Right ventricle myocardium superior (tissue), 1 donor: ENCODE results near the gene CUEDC1. TPM values are rescaled to one million over a fixed set of nuclear protein-coding genes. Genes with fewer than 3 reads are reported as not detected.
"Not testable (repeated sequence)": the region's sequence is repeated elsewhere in the genome, so short reads cannot be mapped to it uniquely, and the experiment has no call there.

Experiments used
- ATAC-seq: fragments of 200-7000 bp; cut with Tn5 transposase; one replicate; pipeline ENCODE4 v1.9.1; 2020; ENCODE audit warnings: mild to moderate bottlenecking; ENCODE audit not compliant: poor library complexity
- DNase-seq: peaks from one replicate; pipeline ENCODE4 v3.0.0-alpha.2; 2020
- intact Hi-C: fragments of 100-400 bp; cut with DNase I; formaldehyde crosslinking; loops from one replicate; pipeline ENCODE4 v1.11.2; 2022
- total RNA-seq: library from RNA; stranded (reverse); fragmentation: NEBNext Ultra II Directional; extraction: Animal tissue kit (Norgen Biotek cat#: 25700); gene quantifications from one replicate; pipeline ENCODE4 v1.2.1, GENCODE V29; 2021
- donor health status: DM: no; HTN: yes; CAD: no; lungs with severe emphysema.

Gene CUEDC1
- total RNA-seq, 1 donor from 2014 or later, result 44.6 TPM

DNA sequence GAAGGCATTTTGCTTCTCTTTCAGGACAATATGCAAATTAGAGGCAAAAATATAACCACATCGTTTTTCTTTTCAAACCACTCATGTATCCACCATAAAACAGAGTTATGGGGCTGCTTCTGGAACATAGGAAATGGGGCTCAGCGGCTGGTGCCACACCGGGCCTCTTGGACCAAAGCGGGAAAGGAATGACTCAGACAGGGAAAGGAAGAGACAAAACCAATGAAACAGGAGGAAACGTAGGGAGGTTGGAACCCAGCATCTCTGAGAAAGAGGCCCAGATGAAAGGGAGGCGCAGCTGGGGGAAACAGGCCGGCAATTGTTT lies 28.5 kb downstream of the CUEDC1 start:
- DNase-seq, result no peak
- intact Hi-C loops, result no loop called here
- no peak for ATAC-seq

DNA sequence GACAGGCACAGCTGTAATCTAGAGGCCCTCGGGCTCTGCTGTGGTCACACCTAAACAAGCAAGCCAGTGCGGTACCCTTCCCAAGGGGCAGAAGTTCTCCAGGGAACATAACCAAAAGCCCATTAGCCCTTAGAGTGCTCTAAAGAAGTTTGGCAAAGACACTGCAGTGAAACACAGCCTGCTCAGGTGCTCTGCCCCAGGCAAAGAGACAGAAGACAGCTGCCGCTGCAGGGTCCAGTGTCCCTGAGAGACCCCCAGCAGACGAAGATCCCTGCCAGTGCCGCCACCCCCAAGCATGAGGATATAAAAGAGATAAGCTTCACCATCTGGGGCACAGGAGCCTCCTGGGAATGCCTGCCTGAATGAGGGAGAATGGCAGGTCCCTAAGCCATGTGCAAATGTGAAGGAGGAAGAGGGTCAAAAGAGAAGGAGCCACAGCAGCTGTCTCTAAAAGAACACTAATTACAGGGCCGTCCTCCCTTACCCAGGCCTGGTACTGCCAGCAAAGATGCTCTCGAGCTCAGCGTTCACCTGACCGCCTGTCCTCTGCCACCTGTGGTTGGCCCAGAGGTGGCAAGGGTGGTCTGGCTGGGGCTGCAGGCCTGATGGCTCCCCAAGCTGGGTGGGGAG lies 29.7 kb downstream of the CUEDC1 start:
- DNase-seq, result no peak
- intact Hi-C loops, result no loop called here
- no peak for ATAC-seq

GRCh38 chr17:57924677-57925076 lies 30.5 kb downstream of the CUEDC1 start:
- peak; percentile 61 for DNase-seq
- peak; percentile 38 for ATAC-seq

DNA sequence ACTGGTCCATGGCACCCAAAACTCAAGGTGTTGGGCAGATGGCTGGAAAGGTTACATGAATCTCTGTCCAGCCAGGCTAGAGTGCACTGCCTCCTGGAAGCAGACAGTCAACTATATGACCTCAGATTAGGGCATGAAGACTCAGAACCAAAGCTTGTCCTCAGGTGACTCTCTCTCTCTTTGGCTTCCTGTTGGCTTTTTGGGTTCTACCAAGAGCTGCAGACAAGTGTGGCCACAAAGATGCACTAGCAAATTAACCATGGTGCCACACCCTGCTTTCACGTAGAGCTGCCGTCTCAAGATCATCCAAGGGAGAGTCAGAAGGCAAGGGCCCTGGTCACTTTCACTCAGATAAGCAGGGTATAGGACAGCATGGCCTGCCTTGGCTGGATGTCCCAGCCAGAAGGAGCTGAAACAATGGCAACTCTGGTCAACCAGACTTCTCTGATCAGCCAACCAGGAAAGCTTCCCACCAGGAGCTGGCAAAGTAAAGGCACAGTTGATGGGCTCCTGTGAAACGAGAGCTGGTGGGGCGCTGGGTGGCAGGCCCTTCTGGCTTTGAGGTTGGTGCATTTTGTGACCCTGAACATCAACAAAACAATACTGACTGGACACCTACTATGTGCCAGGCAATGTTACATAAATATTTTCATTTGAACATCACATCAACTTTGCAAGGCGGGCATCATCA lies 31.9 kb downstream of the CUEDC1 start:
- ATAC-seq, result no peak
- intact Hi-C loops, result no loop called here
- no peak for DNase-seq

More at GRCh38 chr17:57924677-57925076, 30.5 kb downstream of the CUEDC1 start:
- intact Hi-C loops, result no loop called here

- ATAC-seq, DNase-seq, intact Hi-C loops: not testable (repeated sequence)
These were observed 32.5 kb downstream of the CUEDC1 start for GRCh38 chr17:57922745-57923144.

DNA sequence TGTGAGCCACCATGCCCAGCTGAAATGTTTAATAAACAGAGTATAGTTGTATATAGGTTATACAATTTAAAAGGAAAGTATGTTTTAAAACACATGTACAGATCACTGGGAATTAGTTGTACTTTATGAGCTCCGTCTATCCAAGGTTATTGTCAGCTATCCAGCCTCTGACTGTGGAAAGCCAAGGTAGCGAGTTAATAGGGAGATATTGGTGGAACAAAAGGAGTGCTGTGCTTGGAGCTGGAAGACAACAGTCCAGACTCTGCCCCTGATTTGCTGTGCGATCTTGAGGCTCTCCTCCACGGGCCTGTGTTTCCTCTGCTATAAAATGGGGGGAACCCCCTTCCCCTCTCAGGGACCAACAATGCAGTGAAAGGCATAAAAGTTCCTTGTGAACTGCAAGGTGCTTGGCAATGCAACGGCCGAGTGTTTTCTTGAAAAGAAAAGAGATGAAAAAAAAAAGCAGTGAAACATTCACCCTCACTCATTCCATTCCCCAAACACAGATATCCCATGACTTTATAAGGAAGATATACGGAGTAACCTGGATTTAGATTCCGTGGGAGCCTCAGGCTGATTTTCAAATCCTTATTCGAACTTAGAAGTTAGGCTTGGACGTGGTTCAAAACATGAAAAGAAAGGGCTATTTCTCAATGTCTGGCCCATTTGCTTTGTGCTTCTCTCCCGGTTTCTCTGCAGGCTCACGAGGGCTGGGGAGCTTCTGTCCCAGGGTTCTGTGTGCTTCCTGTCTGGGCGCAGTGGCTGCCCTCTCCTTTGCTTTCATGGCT lies 34.1 kb downstream of the CUEDC1 start:
- intact Hi-C loops, result no loop called here
- DNase-seq, result no peak
- ATAC-seq, result peak; percentile 42

GRCh38 chr17:57919918-57920317 lies 35.3 kb downstream of the CUEDC1 start:
- DNase-seq, result no peak
- no peak for ATAC-seq
- intact Hi-C loops, result no loop called here

DNA sequence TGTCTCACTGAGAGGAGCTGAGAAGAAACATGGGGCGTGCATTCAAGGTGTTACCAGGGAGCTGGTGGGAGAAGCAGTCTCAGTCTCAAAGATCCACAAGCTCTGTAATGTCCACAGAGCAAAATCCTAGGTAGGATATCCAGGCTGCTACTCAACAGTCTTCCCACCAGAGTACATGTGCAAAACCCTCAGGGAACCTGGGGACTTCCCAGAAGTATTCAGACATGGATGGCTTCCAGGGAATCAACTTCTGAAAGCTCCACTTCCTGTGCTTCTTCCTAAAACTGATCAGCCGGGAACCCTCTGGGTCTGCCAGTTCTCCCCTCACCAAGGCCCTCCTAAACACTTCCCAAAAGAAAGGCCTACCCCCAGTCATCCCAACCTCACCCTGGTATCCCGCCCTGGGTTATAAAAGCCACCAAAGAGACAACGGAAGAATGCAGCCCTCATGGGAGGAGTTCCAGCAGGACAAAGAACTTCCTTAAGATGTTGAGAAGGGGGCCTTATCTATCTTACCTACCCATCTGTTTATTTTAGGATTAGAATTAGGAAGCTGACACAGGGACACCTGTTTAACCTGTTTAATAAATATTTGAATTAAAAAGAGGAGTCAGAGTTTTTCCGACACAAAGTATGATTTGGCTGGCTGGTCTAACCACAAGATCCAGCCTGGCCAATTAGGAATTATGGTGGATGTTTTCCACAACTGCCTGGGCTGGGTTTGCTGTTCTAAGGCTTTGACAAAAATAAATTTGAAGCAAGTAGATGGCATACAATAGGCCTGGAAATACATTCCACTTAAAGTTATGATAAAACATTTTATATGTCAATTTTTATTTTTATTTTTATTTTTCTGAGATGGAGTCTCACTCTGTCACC lies 37.0 kb downstream of the CUEDC1 start:
- ATAC-seq, result no peak
- intact Hi-C loops, result no loop called here
- no peak for DNase-seq

DNA sequence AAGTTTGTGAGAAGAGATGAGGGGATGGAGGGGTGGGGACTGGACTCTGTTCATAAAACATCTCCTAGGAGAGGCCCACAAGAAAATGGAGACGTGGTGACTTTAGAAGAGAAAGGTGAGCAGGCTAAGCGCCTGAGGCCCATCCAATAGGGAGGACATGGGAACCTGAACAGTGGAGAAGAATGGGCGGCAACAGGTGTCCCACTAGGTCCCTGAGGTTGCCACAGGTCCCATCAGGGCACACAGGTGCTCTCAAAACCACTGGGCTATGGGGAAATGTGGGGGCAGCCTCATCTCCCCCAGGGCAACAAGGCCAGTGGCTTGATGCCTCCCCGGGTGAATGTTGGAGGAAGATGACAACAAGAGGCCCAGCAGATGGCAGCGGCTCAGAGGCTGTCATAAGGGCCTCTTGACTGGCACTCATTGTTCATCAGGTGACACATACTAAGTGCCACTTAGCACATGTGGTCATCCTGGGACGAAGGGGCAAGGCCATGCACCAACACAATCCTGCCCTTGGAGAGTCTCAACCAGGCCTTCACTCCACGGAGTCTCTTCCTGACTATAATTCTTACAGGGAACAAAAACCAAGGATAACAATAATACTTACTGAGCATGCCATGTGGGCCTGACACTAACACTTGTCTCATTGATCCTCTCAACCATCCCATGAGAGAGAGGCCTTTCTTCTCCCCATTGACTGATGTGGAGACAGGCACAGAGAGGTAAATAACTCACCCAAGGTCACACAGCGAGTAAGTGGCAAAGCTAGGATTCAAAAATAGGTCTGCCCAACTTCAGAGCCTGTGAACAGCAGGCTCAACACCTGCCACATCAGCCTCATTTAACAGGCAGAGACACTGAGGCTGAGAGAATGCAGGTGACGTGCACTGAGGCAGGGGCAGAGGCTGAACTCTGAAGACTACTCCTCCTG lies 38.0 kb downstream of the CUEDC1 start:
- DNase-seq (peak; percentile 72), ATAC-seq (peak; percentile 79)
- intact Hi-C loops, result no loop called here

- intact Hi-C loops, result no loop called here
- no peak for ATAC-seq
- DNase-seq, result no peak
These were observed 39.0 kb downstream of the CUEDC1 start for GRCh38 chr17:57915985-57916757.

GRCh38 chr17:57915544-57915943 lies 39.7 kb downstream of the CUEDC1 start:
- ATAC-seq (peak; percentile 28), DNase-seq (peak; percentile 54)
- intact Hi-C loops, result no loop called here

- intact Hi-C loops, result loop anchor here (5.0 kb wide), 1 partner anchor 38 kb away; no protein-coding TSS in a partner anchor
- ATAC-seq, result no peak
- DNase-seq, result no peak
These were observed 40.7 kb downstream of the CUEDC1 start for GRCh38 chr17:57914273-57915142.

GRCh38 chr17:57913575-57914272 lies 41.5 kb downstream of the CUEDC1 start:
- intact Hi-C loops, result loop anchor here (5.0 kb wide), 1 partner anchor 39 kb away; no protein-coding TSS in a partner anchor
- peak; percentile 62 for DNase-seq
- no peak for ATAC-seq

DNA sequence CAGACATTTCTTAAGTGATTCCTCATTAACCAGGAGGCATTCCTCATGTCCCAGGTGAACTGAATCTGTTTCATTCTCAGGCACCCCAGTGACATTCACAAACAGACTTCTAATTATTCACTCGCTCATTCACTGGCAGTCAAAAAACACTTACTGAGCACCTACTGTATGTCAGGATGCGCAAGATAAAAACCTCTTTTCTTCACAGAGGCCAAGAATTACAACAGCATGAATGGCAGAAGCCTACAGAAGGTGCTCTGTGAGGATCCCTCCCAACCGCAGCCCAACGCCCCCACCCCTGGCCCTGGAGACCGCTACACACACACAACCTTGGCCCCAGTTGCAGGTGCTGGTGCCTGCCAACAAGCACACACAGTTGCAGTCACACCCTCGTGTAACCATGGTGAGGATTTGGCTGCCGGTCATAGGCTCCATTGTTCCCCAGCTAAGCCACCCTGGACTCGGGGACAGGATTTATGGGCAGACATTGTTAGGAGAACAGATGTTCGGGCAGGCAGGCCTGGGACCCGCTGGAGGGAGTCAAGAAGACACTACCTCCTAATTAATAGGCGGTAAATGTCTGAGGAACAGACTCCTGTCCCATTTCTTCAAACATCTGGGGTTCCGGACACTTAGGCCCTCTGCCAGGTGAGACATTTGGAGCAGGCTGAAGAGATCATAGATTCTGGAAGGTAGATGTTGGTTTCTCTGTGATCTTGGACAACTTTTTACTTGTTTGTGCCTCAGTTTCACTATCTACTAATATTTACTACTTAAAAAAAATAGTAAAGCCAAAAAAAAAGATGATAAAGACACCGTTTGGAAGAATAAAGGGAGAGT lies 43.2 kb downstream of the CUEDC1 start:
- DNase-seq (peak; percentile 96), ATAC-seq (peak; percentile 89)
- intact Hi-C loops, result loop anchor here (5.0 kb wide), 1 partner anchor 40 kb away; no protein-coding TSS in a partner anchor
